Measurements from ENCODE around the gene PLEKHA7.

The PLEKHA7 gene

GRCh38 chr11:16804104-16804947, 209.9 kb downstream of the PLEKHA7 start:
- DNase-seq, result peak; percentile 3

- no peak for DNase-seq
Measured at GRCh38 chr11:16801288-16801980, 212.8 kb downstream of the PLEKHA7 start.

- no peak for DNase-seq
Measured at GRCh38 chr11:16800382-16800781, 213.8 kb downstream of the PLEKHA7 start.

- DNase-seq, result no peak
Measured at GRCh38 chr11:16799890-16800289, 214.3 kb downstream of the PLEKHA7 start.

- DNase-seq, result no peak
Measured at GRCh38 chr11:16799221-16799620, 215.0 kb downstream of the PLEKHA7 start.

GRCh38 chr11:16797776-16798175, 216.4 kb downstream of the PLEKHA7 start:
- no peak for DNase-seq

GRCh38 chr11:16796311-16796710, 217.9 kb downstream of the PLEKHA7 start:
- no peak for DNase-seq

- no peak for DNase-seq
Measured at GRCh38 chr11:16795146-16795545, 219.1 kb downstream of the PLEKHA7 start.

GRCh38 chr11:16794047-16794818, 220.0 kb downstream of the PLEKHA7 start:
- no peak for DNase-seq

GRCh38 chr11:16793511-16793910, 220.7 kb downstream of the PLEKHA7 start:
- no peak for DNase-seq

GRCh38 chr11:16793009-16793408, 221.2 kb downstream of the PLEKHA7 start:
- DNase-seq, result no peak

- no peak for DNase-seq
Measured at GRCh38 chr11:16792426-16792825, 221.8 kb downstream of the PLEKHA7 start.

- peak; percentile 2 for DNase-seq
Measured at GRCh38 chr11:16791191-16791961, 222.8 kb downstream of the PLEKHA7 start.

GRCh38 chr11:16790486-16791190, 223.6 kb downstream of the PLEKHA7 start:
- no peak for DNase-seq

- no peak for DNase-seq
Measured at GRCh38 chr11:16789560-16790485, 224.4 kb downstream of the PLEKHA7 start.

- no peak for DNase-seq
Measured at GRCh38 chr11:16789063-16789420, 225.2 kb downstream of the PLEKHA7 start.

GRCh38 chr11:16788141-16789062, 225.8 kb downstream of the PLEKHA7 start:
- DNase-seq, result peak; percentile 51

- no peak for DNase-seq
Measured at GRCh38 chr11:16787035-16787742, 227.0 kb downstream of the PLEKHA7 start.

GRCh38 chr11:16786131-16786530, 228.1 kb downstream of the PLEKHA7 start:
- DNase-seq, result no peak

Data from CD4-positive, alpha-beta T cell treated with Interleukin-4 for 4 hours (primary cell).